Measurements from ENCODE around the gene EIF2S1. TPM values are rescaled to one million over a fixed set of nuclear protein-coding genes. Genes with fewer than 3 reads are reported as not detected.
"Not testable (repeated sequence)": the region's sequence is repeated elsewhere in the genome, so short reads cannot be mapped to it uniquely, and the experiment has no call there.

EIF2S1 gene
- polyA plus RNA-seq, 4 donors = 99.4 to 108 (median 101) TPM

DNA sequence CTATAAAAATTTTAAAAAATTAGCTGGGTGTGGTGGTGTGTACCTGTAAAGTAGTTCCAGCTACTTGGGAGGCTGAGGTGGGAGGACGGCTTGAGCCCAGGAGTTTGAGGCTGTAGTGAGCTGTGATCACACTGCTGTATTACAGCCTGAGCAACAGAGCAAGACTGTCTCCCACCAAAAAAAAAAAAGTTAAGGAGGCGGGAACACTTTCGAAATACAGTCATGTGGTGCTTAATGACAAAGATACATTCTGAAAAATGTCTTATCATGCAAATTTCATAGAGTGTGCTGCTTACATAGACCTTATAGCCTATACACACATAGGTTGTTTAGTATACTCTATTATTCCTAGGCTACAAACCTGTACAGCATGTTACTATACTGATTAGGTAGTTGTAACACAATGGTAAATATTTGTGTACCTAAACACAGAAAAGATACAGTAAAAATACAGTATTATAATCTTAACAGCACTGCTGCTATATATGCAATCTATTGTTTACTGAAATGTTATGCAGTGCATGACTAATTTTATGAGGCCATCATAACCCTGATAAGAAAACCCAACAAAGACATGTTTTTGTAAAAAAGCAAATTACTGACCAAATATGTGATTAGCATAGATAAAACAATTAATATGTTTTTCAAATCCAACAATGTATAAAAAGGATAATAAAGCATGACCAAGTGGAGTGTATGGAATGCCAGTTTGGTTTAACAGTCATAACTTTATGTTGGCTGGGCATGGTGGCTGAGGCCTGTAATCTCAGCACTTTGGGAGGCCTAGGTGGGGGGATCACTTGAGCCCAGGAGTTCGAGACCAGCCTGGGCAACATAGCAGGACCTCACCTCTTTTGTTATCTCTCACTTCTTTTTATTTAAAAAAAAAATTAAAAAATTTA is 11.4 kb downstream of the EIF2S1 start:
- no peak for DNase-seq (ENCODE audit: low read depth in 4 of 4, low spot score in 3 of 4)

DNA sequence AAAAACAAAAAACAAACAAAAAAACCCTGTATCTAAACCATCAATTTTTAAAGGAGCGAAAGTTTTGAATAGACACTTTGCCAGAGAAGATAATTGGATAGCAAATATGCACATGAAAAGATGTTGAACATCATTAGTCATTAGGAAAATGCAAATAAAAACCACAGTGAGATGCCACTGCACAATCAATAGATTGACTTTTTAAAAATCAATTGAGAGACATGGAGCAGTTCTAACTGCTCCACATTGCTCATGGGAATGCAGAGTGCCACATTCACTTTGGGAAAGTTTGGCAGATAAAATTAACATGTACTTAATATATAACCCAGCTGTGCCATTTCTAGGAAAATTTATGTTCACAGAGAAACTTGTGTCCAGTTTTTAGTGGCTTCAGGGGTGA is 12.7 kb downstream of the EIF2S1 start:
- DNase-seq (ENCODE audit: low read depth in 4 of 4, low spot score in 3 of 4) = no peak

DNA sequence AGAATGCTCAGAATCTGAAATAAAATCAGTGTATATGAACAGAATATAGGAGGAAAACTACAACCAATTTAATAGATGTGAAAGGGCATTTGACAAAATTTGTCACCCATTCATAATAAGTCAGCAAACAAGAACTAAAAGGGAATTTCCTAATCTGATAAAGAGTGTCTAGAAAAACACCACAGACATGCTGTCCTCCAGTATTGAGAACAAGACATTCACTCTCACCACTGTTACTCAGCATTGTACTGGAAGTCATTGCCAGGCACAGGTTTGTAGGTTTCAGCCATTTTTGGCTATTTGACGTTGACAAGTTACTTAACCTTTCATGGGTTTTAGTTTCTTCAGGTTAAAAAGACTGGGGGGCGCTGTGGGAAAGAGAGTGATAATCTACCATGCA is 13.2 kb downstream of the EIF2S1 start:
- DNase-seq (ENCODE audit: low read depth in 4 of 4, low spot score in 3 of 4) = no peak

DNA sequence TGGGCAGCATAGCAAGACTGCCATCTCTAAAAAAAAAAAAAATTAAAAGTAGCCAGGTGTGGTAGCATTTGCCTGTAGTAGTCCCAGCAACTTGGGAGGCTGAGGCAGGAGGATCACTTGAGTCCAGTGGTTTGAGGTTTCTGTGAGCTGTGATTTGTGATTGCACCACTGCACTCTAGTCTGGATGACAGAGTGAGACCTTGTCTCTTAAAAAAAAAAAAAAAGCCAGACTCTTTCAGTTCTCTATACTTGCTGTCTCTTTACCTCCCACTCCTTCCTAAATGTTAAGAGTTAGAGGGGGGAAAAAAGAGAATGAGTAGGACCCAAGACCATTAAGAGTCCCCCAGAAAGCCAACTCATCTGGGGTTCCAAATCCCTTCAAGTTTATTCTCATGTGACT is 17.8 kb downstream of the EIF2S1 start:
- no peak for DNase-seq (ENCODE audit: low read depth in 4 of 4, low spot score in 3 of 4)

DNA sequence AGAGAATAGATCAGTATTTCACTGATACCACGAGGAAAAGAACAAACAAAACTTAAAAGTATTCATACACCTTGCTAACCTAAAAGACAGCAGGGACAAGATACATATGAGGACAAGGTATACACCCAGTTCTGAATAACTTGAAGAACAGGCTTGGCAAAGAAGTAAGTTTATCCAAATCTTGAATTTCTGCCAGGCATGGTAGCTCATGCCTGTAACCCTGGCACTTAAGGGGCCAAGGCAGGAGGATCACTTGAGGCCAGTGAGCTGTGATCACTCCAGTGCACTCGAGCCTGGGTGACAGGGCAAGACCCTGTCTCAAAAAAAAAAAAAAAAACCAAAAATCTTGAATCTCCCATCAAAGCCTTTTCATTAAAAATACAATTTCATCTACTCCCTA is 25.0 kb downstream of the EIF2S1 start:
- no peak for DNase-seq (ENCODE audit: low read depth in 4 of 4, low spot score in 3 of 4)

DNA sequence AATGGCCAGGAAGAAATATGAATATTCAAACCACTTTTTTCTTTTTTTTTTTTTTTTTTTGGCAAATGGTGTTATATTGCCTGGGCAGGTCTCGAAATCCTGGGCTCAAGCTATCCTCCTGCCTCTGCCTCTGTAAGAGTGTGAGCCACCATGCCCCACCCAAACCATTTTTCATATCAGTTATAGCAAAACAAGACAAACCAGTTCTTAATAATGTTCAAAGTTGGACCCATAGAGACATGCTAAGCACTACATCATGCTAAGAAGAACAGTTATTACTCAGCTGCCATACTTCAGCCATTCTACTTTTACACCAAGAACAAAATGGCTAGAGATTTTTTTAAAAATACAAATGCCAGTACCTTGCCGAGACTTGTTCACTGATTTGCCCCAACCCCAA is 25.5 kb downstream of the EIF2S1 start:
- no peak for DNase-seq (ENCODE audit: low read depth in 4 of 4, low spot score in 3 of 4)

DNA sequence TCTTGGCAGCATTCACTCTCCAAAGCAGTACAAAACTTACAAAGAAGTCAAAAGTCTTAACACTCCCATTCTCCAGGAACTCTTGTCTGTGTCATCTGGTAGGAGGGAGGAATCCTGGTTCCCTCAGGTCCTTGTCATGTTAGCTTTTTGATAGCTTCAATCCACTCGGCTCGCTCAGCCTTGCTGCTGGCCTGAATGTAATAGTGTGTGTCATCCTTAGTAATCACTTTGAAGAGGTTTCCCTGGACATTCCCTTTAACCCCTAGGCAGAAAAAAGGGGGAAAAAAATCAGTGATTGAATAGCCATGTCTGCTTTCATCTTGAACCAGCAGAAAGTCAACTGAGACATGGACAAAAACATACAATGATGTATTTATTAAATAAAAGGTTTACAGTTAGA is 27.1 kb downstream of the EIF2S1 start:
- DNase-seq (ENCODE audit: low read depth in 4 of 4, low spot score in 3 of 4) = no peak

DNA sequence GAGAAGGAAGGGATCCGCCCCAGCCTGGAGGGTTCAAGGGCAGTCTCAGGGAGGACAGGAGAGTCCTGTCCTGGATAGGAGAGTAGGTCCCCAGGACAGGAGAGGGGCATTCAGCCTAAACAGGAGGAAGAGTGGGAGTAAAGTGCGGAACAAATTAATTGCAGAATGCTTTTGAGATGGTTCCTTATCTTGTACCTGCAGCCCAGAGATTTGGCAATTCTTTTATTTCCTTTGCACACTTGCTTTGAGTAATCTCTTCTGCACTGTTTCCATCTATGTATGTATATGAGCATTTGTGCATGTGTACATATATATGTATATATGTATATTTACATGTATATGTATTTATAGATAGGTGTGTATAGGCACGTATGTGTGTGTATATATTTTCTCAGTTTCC is 29.1 kb downstream of the EIF2S1 start:
- DNase-seq (ENCODE audit: low read depth in 4 of 4, low spot score in 3 of 4) = no peak

DNA sequence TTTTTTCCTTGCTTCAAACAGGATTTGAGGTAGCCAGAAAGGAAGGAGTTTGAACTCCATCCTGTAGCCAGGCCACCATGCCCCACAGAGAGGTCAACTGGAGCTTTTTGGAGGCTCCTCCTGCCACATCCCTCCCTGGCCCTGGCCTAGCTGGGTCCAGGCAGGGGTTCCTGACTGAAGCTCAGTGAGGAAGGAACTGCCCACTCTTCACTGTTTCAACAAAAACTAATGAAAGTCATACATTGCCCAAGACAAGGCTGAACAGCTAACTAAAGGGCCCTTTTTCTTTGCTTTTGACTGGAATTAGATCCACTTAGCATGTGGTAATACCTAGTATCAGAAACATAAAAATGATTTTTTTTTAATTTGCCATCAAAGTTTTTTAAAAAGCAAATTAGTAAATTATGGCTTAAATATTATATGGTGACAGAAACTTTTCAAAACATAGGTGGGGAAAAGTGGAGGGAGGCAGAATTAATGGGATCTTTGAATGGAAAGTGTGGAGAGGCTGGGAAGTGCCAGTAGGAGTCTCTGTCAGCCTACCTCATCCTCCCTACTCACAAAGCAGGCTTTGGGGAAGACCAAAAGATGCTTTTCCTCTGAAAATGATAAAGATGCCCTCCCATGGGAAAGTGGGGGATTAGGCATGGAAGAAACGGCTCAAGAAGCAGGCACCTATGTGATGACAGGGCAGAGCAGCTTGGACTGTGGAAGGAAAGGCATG is 29.8 kb downstream of the EIF2S1 start:
- DNase-seq (ENCODE audit: low read depth in 4 of 4, low spot score in 3 of 4) = no peak

DNA sequence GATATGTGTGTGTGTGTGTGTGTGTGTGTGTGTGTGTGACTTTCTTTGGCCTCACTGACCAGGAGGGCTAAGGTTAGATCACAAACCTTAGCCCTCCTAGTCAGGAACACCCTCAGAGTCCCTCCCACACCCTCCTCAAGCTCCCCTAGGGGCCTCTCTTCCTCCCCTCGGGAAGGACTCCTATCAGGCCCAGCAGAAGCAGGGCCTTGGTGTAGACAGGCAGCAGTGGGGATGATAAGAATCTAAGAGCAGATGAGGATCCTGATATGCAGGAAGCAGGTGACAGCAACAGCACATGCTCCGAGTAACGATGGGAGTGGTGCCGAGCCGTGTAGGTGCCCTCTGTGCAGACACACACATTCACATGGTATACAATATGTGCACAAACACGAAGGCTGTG is 31.1 kb downstream of the EIF2S1 start:
- DNase-seq (ENCODE audit: low read depth in 4 of 4, low spot score in 3 of 4) = no peak

DNA sequence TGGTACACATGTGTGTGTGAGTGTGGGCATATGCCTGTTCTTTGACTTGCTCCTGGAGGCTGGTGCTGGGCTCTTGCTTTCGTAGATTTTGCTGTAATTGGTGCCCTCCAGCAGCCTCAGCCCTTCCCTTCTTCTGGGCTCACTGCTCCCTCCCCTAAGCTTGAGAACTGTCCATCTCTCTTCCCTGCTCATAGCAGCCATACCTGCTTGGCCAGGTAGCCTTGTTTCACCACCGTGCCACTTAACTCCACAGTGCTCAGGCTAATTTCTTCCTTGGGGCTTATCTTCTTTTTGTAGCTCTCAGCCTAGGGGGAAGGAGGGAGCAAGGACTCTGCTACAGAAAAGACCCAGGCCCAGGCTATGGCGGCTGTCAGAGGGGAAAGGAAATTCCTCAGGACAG is 32.0 kb downstream of the EIF2S1 start:
- no peak for DNase-seq (ENCODE audit: low read depth in 4 of 4, low spot score in 3 of 4)

DNA sequence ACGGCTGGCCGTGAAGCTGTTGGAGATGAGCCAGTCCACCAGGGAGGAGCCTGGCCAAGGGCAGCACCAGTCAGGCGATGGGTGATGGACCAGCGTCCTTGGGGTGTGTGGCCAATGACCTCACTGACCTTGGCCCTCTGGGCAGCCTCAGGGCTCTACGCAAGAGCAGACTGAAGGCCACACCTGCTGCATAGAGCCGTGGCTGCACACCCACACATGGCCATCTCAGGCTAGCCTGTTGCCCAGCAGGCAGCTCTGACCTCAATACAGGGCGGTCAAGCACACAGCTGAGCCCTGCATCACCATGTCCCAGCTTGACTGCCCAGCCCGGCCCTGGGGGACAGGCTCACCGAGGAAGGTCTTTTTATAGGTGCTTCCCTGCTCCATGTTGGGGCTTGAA is 32.7 kb downstream of the EIF2S1 start:
- DNase-seq (ENCODE audit: low read depth in 4 of 4, low spot score in 3 of 4) = no peak

DNA sequence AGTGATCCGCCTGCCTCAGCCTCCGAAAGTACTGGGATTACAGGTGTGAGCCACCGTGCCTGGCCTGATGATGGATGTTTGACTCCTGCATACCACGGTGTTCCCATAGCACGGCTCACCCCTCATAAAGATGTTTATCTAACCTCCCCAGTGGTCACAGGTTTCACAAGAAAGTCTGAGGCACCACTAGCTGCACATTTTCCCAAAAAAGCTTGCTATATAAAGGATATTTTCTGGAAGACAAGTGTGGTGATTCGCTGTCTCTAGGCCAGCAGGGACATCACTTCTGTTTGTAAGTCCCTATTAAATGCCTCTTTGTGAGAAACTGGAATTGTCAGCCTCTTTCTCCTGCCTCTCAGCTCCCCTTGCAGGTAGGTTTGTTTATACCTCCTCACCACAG is 33.6 kb downstream of the EIF2S1 start:
- DNase-seq (ENCODE audit: low read depth in 4 of 4, low spot score in 3 of 4) = no peak

DNA sequence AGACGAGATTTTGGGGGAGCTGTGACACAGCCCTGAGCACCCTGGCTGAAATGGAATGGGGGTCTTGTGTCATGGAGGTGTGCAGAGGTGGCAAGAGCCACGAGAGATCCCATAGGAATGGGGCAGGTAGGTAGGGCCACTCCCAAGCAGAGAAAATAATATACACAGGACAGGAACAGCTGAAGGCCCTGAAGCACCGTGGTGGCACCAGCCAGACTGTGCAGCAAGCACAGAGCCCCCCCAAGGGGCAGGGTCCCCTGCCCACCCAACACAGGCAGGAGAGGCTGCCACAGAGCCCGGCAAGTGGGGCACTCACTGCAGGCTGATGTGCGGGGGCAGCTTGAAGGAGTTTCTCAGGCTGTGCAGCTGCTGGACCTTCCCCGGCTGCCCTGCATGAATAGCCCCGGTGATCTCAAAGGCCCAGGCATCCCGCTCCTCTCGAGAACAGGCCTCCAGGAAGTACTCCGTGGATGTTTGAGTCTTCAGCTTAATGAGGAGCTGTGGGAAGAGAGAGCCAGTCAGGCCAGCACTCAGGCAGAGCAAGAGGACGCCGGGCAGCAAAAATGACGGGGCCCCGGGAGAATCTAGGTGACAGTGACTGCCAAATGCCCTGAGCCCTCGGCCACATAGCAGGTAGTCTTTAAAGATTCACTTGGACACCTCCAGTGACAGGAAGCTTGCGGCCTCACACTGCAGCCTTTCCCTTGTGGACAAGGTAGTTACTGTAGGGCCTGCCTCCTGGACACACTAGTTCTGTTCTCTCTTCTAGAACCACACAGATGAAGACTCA is 35.2 kb downstream of the EIF2S1 start:
- no peak for DNase-seq (ENCODE audit: low read depth in 4 of 4, low spot score in 3 of 4)

DNA sequence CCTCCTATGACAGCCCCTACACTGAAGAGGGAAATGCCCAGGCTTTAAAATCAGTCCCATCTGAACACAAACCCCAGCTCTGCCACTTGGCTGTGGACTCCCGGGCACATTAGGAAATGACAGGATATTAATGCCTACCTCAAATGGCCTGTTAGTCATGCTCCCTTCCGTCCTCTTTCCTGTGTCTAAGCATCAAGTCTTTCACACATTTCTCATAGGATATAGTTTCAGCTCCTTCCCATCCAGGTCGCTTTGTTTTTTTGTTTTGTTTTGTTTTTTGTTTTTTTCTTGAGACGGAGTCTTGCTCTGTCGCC is 35.7 kb downstream of the EIF2S1 start:
- no peak for DNase-seq (ENCODE audit: low read depth in 4 of 4, low spot score in 3 of 4)

DNA sequence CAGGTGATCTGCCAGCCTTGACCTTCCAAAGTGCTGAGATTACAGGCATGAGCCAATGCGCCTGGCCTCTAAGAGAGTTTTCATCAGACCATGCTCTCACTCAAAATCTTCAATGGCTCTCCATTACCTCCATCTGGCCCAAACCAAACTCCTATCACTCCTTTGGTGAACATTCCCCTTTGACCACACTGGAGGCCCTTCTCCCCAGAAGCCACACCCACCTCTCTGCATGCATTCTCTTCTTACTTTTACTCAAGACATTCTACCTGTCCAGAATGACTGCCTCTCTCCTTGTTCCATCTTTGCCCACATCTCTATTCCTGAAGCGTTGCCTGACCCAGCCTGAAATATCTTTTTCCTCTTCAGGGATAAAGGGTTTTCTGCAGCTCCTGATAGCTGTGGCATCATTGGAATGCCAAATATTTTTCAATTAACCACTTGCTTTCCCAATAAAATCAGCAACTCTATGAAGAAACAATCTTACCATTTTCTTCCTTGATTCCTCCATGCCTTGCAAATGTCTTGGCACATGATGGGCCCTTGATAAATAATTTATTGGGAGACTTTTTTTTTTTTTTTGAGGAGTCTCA is 36.3 kb downstream of the EIF2S1 start:
- DNase-seq (ENCODE audit: low read depth in 4 of 4, low spot score in 3 of 4) = no peak

DNA sequence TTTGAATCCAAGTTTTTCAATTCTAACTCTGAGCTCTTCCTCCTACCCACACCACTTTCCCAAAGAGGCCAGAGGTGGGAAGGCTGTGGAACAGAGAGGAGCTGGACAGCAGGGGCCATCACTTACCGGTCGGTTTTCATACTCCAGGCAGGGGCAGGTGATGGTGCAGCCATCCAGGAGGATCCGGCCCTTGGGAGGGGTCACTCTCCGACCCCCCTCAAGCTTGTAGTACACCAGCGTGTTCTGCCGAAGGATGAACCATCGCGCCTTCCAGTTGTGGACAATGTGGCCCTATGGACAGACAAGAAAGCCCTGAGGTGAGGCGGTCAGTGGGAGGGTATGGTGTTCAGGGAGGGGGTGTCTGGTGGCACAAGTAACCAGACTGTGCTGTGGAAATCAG is 37.4 kb downstream of the EIF2S1 start:
- no peak for DNase-seq (ENCODE audit: low read depth in 4 of 4, low spot score in 3 of 4)

DNA sequence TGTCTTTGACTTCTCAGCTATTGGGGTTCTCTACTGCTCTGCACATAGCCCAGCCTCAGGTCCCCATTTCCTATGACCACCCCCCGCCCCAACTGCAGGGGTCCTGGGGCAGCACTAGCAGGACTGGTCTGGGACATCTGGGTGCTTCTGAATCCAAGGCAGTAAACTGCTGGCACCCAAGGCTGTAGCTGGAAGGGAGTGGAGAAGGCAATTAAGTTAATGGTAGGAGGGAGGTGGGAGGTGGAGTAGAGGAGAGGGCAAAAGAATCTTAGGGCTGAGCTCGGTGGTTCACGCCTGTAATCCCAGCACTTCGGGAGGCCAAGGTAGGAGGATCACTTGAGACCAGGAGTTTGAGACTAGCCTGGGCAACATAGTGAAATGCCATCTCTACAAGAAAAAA is 40.3 kb downstream of the EIF2S1 start:
- no peak for DNase-seq (ENCODE audit: low read depth in 4 of 4, low spot score in 3 of 4)

DNA sequence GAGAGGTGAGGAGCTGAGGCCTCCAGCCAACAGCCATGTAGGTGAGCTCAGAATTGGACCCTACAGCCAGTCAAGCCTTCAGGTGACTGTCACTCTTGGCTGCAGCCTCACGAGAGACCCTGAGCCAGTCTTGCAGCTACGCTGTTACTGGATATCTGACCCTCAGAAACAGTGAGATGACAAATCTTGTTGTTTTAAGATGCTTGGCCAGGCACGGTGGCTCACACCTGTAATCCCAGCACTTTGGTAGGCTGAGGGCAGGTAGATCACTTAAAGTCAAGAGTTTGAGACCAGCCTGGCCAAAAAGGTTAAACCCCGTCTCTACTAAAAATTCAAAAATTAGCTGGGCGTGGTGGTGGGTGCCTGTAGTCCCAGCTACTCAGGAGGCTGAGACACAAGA is 45.6 kb downstream of the EIF2S1 start:
- no peak for DNase-seq (ENCODE audit: low read depth in 4 of 4, low spot score in 3 of 4)

DNA sequence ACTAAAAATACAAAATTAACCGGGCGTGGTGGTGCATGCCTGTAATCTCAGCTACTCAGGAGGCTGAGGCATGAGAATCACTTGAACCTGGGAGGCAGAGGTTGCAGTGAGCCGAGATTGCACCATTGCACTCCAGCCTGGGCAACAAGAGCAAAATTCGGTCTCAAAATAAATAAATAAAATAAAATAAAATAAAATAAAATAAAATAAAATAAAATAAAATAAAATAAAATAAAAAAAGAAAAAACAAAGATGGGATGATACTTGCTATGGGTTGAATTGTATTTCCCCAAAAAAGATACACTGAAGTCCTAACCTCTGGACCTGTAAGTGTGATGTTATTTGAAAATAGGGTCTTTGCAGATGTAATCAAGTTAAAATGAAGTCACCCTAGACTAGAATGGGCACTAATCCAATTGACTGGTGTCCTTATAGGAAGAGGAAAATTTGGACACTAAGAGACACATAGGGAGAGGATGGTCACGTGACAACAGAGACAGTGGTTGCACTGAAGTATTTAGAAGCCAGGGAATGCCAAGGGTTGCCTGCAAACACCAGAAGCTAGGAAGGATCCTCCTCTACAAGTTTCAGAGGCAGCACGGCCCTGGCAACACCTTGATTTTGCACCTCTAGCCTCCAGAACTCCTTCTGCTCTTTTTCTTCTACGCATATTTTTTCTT is 48.1 kb downstream of the EIF2S1 start:
- DNase-seq (ENCODE audit: low read depth in 4 of 4, low spot score in 3 of 4) = not testable (repeated sequence)

DNA sequence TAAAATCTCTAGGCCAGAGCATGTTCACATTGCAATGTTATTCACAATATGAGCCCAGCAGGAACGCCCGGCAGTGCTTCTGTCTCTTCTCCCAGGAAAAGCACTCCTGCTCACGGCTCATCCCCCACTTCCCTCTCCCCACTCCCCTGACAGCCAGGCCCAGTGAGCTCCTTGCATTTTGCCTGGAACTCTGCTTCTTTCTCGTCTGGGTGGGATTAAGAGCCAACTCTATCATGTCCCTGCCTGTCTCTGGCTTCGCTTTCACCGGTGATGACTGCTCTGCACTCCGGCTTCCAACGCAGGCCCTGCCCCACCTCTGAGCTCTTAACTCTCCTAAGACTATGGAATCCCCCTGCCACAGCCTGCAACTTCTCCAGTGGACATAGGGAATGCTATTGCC is 49.3 kb downstream of the EIF2S1 start:
- no peak for DNase-seq (ENCODE audit: low read depth in 4 of 4, low spot score in 3 of 4)

All from right renal pelvis (tissue), 4 donors.